Upper lobe of left lung (tissue), 4 donors: ENCODE measurements around the gene PRRG1.

ENCODE experiments used
- CTCF ChIP-seq, 6 experiments: fragments of 450-650 bp in 4 of 6; fragments of 200-600 bp in 2 of 6; sonication (generic) in 2 of 6; IDR thresholded peaks; one replicate each; pipeline ENCODE4 v1.5.1; 2016 to 2019; ENCODE audit warnings: antibody characterized with exemption in 6 of 6
- POLR2A ChIP-seq, 4 donors: fragments of 450-650 bp; IDR thresholded peaks; one replicate each; pipeline ENCODE4 v1.5.1; 2016 to 2017; ENCODE audit warnings: antibody characterized with exemption in 4 of 4, mild to moderate bottlenecking in 2 of 4
- POLR2AphosphoS5 ChIP-seq, 2 donors: sonication (generic); formaldehyde crosslinking; IDR thresholded peaks; one replicate each; pipeline ENCODE4 v1.5.1; 2017; ENCODE audit warnings: antibody characterized with exemption in 2 of 2

- TF ChIP-seq CTCF (IDR thresholded peaks at IDR 0.05) (no peak), POLR2A (IDR thresholded peaks at IDR 0.05) (no peak), POLR2AphosphoS5 (IDR thresholded peaks at IDR 0.05) (no peak)
These were observed 155.8 kb downstream of the PRRG1 start for GRCh38 chrX:37504991-37505390.
